EL (cell line): ENCODE measurements around the gene ANKMY2.
"Not testable (repeated sequence)": the region's sequence is repeated elsewhere in the genome, so short reads cannot be mapped to it uniquely, and the experiment has no call there.

Experiments
- DNase-seq: peaks from one replicate; pipeline ENCODE4 v3.0.0-alpha.2; 2016

ANKMY2 gene

DNA sequence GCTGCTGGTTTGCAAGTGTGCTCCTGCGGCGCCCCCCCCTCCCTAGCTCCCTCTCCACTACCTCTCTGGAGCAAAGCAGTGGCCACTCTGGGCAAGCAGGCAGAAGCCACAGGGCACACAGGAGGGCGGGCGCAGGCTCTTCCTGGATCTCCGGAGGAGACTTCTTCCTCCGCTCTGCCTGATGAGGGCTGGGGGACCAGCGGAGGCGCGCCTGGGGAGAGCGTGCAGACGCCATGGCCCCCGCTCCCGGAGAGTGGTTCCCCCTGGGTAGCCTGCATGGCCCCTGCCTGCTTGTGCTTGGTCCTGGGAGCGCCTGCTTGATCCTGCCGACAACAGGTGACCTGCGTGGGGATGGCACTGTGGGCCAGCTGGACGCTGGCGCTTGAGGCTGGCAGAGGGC is 29.0 kb downstream of the ANKMY2 start:
- no peak for DNase-seq

DNA sequence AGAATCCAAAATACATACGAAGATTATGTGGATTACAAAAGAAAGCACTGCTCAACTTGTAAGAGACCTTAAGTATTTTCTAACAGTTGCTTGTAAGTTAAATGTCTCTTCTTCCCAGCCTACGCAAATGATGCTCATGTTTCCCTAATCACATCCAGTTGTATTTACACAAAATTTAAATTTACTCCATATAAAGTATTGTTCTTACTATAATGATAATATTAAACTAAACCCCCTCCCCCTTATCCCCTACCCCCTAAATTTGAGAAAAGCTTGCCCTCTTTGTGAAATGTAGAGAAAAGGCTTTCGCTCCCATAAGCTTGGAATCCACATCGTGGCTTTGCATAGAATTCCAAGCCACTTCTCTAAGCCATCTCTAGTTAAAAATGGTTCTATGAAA is 29.4 kb downstream of the ANKMY2 start:
- no peak for DNase-seq

DNA sequence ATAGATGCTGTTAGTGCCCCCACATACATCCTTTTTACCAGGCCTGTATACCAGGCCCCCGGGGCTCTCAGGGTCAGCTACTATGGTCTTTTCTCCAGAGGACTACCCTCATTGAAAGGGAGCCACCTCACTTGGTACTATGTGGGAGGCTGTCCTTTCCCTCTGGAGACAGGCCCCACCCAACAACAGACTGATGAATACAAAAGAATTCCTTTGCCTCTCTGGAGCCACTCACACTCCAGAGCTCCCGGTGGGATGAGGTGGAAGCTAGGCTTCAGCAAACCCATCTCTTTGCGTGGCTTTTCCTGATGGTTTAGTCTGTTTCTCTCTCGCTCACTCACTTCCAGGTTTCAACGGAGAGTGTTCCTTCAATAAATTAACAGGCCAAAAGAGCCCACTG is 30.3 kb downstream of the ANKMY2 start:
- no peak for DNase-seq

DNA sequence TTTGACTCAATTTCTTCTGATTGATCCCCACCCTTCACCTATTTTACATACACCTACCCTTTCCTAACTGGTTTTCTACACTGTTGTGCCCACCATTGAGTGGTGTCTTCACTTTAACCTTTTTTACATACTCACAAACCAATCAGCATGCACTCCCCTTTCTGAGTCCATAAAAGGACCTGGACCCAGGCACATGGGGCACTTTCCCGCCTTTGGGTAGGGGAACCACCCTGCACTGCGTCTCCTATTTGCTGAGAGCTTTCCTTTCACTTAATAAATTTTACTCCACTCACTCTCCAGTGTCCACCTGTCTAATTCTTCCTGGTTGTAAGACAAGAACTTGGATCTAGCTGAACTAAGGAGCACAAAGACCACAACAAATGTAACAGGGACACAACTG is 33.8 kb downstream of the ANKMY2 start:
- no peak for DNase-seq

DNA sequence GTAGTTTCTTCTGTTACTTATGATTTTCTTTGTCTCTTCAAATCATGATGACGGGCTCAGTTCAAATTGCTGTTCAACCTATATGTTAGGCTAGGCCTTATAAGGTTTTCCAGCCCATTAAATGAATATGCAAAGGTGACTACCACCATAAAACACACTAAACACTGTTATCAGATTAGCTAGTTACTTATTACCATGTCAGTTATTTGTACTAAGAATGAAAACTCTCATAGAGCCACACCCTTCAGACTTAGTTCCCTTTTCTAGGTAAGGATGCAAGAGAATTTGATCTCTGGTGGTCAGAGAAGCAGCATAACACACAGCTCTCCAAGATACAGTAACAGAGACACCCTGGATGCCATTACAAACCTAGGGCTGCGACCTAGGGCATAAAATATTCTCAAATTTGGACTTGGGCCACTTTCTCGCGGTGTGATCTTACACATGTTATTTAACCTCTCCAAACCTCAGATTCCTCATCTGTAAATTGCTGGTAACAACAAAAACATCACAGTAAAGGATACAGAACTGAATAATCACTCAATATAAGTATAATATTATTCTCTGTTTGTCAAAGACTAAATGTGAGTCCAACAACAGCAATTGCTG is 35.6 kb downstream of the ANKMY2 start:
- DNase-seq, result peak; percentile 14

DNA sequence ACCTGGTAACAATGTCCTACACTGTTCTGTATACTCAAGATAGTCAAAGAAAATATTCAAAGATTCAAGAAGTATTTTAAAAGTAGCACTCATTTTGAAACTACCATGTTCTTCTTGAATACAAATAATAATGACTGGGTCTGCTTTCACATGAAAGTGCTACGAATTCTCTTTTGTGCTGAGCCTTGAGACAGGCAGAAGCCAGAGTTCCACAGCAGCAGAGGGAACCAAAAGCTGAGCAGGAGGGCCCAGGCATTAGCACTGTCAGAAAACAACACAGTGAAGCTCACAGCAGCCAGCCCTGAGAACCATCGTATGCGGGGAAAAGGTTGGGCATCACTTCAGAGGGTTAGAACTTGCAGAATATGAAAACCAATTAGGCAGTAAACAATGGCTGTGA is 38.9 kb downstream of the ANKMY2 start:
- no peak for DNase-seq

DNA sequence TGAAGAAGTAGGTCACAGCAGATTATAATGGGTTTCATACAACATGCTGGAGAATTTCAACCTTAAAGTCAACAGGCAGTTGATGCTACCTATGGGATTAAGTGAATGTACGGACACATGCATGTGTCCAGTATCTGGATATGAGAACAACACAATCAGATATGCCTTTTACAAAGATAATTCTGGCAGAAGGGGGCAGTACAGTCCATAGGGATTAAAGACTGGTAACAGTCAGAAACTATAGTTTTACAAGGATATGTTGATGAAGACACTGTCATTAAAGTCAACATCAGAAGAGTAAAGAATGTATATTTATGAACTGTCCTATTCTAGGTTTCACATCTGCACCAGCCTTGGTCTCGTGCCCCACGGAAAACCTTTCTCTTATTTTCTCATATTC is 41.5 kb downstream of the ANKMY2 start:
- no peak for DNase-seq

DNA sequence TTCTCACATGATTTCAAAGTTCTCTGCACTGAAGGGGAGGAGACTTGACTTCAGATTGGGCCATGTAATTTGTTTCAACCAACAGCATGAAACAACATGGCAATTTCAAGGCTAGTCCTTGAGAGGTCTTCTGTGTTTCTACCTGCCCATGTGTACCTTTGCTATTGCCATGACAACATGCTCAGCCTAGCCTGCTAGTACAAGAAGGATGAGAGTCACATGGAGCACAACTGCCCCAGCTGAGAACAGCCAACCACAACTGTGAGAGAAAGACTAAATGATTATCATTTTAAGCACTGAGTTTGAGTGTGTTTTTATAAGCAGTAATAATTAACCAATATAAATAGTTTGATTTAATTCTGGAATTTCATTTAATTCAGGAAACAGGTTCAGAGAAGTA is 41.9 kb downstream of the ANKMY2 start:
- DNase-seq, result no peak

DNA sequence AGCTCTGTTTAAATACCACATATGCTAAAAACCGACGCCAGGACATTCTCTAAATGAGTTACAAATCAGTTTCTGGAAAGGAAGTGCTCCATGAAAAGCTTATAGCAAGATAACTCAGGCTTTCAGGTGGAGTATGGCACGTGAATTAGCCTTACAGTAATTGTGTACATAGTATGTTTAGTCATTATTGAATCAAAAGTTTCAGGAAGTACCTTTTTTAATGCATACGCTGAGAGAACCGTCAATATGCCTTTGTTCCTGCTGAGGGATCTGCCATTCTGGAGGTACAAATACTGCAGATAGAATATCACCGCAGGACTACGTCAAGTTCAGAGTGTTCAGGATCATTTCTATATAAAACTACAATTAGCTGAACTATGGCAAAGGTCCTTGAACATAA is 45.7 kb downstream of the ANKMY2 start:
- DNase-seq, result no peak

DNA sequence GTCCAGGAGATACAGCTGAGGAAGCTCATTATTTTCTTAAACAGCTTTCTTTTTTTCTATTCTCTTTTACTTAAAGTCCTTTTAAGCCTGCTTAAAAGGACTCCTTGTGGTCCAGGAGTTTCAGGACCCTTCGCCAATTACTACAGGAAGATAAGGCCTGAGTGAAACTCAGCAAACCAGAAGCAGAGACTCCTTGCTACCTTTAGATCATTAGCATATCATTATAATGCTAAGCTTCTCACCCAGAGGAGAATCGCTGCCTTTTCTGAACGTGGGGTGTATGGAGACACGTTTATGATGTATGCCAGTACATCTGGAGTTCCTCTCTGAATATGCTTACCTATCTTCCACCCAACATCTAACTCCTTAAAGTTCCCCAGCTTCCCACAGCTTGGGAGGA is 47.5 kb downstream of the ANKMY2 start:
- no peak for DNase-seq

DNA sequence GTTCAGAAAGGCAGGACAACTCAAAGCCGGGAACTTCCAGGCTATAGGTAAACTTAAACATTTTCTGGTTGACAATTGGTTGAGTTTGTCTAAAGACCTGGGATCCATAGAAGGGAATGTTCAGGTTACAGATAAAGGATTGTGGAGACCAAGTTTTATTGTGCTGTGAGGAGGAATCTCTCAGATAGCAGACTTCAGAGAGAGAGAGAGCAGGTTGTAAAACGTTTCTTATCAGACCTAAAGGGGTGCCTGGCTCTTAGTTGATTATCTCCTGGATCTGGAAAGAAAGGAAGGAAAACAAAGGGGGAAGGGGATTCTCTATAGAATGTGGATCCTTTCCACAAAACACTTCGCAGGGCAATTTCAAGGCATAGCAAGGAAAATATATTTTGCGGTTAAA is 50.0 kb downstream of the ANKMY2 start:
- DNase-seq, result not testable (repeated sequence)

DNA sequence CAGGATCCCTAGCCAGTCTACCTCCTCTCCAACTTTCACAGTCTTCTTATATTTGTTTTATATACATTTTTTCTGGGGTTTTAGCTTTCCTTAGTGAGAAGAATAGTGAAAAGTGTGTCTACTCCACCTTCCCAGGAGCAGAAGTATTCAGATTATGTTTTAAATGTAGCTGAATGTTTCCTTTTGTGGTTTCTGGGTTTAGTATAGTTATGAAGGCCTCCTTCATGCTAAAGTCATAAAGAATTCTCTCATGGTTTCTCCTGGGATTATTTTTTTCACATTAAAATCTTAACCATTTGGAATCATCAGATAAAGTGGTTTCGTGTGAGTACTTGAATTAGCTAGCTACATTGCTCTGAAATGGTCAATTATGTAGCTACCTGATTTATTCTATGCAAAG is 50.9 kb downstream of the ANKMY2 start:
- no peak for DNase-seq

DNA sequence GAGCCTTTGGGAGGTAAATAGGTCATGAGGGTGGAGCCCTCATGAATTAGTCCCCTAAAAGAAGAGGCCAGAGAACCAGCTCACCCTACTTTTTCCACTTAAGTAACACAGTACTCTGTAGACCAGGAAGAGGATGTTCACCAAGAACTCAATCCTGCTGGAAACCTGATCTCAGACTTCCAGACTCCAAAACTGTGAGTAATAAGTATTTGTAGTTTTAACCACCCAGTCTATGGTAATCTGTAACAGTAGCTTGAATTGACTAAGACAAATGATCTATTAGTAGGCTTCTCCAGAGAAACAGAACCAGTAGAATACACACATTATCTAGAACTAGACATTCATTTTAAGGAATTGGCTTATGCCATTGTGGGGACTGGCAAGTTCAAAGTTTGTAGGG is 51.5 kb downstream of the ANKMY2 start:
- DNase-seq, result peak; percentile 14

DNA sequence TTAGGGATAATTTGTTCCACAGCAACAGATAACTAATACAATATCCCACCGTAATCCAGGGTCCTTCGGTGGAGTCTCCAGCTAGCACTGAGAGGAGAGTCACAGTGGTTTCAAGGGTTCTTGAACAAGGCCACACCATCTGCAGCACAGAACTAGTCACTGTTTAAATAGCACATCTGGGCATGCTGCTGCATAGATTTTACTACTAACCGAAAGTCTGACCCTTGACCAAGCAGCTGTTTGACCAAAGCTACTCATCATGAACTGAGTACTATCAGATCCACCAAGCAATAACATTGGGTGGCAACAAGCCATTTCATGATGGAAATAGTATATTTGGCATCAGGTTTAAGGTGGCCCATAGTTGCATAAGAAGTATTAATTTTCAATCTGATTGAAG is 53.2 kb downstream of the ANKMY2 start:
- no peak for DNase-seq

DNA sequence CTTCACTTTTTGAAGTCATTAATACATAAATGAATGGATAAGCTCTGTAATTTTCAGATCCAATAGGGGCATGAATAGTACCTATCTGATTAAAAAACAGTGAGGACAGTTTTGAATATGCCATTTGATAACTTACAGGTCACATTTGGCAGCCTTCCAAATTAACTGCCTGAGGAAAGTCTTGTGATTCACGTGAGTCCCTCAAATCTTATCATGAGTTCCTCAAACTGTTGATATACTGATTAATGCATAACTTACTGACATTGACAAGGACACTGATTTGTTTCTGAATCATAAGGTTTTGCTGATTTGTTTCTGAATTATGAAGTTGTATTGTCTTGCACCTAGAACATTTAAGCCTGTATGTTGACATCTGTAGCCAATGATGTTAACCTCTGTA is 55.1 kb downstream of the ANKMY2 start:
- no peak for DNase-seq

DNA sequence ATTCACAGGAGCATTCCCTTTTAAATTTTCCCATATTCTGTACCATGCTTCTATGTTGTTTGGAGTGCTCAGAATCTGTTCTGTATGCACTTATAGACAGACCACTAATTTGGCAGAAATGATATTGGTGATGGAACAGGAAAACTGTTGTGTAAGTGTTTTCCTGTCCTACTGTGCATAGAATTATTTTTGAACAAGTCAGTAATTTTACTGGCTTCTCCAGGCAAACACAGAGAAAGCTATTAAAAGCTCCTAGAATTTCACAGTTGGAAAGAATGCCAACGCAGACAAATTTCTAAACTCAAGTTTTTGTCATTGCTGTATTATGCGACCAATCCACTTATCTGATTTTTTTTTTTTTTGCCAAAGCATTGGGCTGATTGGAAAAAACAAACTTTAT is 55.7 kb downstream of the ANKMY2 start:
- no peak for DNase-seq

DNA sequence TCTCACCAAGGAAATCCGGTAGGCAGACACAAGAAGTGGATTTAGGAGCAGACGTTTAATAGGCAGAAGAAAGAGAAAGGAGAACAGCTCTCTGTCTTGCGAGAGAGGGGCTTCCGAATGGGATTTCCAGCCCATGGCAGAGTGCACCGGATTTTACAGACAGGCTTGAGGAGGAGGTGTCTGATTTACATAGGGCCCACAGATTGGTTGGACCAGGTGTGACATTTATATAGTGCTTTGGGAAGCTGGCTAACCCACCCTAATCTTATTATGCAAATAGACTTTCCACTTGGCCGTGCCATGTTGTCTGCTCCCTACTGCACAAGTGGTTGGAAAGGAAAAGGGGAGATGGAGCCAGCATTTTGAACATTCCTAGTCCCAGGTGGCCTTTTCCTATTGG is 57.8 kb downstream of the ANKMY2 start:
- DNase-seq, result no peak

DNA sequence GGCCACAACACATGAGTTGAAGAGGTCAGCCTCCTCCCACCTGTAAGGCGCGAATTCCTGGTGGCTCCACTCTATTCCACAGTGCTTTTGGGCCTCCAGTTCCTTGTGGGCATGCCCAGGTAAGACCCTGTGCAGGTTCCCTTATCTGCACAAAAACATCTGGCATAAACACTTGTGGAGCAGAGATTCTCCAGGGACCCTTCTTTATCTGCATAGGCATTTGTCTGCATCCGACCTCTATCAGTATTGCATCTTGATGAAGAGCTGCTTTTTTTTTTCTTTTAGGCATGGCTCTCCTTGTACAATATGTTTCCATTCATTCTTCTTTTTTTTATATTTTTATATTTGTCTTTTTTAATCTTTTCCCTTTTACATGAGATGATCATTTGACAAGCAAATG is 58.4 kb downstream of the ANKMY2 start:
- no peak for DNase-seq

DNA sequence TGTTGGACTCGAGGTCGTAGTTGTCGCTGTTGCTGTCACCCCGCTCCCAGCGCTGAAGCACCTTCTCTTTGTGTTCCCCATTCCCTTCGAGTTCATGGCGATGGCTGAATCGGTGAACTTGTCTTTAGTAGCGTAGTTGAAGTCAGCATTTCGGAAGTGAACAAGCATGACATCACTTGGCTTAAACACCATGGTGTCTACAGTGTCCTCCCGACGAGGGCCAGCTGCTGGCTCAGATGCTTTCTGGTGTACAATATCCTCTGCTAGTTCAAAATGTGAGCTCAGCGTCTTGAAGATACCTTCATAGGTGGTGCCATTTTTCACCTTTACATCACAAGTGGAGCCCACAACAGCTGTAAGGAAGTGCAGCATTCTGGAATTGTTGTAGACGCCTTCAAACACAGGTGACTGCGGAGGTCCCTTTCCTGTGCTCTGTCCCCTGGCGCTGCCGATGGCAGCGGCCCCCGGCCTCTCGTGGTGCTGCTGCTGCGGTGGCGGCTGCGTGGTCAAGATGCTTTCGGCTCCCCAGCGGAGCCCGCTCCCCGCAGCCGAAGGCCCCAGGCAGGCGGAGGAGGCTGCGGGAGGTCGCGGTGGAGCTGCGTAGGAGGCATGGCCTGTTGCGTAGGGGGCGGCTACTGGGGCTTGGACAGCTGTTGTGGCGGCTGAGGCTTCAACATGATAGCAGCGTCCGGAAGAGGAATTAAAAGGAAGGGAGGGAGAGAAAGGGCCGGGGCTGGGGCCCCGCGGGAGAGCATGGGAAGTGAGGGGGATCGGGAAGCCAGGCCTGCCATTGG is 59.3 kb downstream of the ANKMY2 start:
- DNase-seq, result no peak

DNA sequence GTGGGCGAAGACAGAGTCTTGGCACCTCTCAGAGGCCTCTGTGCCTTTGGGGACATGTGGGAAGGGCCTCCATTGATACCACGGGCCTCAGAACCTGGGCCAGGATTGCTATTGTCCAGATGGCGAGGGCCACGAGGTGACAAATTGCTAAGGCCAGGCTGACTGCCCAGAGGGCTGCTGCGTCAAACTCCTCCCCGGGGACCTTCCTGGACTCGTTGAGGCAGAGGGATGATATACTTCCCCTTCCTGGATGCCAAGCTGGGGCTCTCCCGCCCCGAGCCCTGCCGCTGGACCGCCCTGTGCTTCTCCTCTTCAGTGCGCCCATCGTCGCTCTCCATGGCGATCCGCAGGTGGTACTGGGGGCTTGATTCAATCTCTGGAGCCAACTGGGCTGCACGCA is 60.0 kb downstream of the ANKMY2 start:
- DNase-seq, result no peak

DNA sequence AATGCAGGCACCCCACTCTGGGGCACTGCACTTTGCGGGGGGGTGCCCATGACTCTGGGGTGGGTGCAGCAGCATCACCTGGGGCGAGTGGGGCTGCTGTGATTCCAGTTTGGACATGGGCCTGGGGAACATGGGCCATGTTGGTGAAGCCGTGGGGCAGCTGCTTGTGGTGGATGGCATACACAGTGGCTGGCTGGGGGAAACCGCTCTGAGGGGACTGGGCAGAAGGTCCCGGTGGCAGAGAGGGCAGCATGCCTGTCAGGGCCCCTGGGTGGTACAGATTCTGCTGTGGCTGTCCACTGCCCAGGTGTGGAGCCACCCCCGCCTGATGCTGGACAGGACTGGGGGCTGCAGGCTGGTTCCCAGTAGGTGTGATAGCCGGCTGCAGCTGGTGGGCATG is 61.7 kb downstream of the ANKMY2 start:
- no peak for DNase-seq

DNA sequence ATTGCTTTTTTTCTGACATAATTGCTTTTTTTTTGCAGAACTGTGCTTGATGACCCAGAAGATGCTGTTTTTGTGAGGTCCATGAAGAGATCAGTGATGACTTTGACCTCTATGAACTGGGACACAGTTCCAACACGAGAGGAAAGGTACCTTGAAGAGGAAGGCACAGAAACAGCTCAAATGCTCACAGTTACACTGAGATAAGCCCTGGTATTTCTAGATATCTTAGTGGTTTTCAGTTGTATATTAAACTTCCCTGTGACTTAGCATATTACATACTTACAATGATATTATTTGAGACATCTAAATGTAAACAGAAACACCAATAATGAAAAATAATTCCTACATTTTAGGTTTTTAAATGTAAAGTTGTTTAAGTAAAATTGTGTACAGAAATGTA is 64.3 kb downstream of the ANKMY2 start:
- DNase-seq, result no peak

DNA sequence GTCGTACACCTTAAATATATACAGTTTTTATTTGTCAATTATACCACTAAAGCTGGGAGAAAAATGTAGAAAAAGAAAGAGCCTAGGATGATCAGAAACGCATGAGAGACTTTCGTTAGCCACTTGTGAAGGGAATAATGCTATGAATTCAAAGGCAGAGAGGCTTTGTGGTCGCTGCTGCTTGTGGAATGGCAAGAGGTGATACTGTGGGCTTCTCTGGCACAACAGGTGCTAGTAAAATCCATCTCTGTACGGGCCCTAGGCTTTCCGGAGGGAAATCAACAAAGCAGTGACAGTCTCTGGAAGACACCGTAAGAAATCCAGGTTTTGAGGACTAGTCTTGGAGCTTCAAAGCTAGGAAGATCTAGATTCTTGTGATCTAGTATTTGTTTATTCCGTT is 66.3 kb downstream of the ANKMY2 start:
- DNase-seq, result no peak

DNA sequence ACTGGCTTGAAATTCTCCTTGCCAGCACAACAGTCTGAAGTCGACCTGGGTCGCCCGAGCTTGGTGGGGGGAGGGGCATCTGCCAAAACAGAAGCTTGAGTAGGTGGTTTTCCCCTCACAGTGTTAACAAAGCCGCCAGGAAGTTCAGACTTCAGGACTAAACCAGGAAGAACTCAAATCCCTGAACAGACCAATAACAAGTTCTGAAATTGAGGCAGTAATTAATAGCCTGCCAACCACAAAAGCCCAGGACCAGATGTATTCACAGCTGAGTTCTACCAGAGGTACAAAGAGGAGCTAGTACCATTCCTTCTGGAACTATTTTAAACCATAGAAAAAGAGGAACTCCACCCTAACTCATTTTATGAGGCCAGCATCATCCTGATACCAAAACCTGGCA is 73.6 kb downstream of the ANKMY2 start:
- DNase-seq, result no peak

DNA sequence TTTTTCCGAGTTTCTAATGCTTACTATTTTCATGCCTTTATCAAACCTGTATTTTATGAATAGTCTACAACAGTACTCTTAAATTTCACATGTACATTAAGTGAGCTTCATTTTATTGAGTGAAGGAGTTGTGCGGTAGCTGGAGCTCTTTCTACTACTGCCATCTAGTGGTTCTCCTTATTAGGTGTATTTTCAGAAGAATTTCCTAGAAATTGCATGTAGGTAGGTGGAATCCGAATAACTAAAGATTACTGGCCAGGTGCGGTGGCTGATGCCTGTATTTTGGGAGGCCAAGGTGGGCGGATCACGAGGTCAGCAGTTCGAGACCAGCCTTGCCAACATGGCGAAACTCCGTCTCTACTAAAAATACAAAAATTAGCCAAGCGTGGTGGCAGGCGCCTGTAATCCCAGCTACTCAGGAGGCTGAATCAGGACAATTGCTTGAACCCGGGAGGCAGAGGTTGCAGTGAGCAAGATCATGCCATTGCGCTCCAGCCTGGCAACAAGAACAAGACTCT is 80.6 kb downstream of the ANKMY2 start:
- peak; percentile 48 for DNase-seq
